ENCODE measurements around the gene MESP2. TPM values are rescaled to one million over a fixed set of nuclear protein-coding genes. Genes with fewer than 3 reads are reported as not detected.

MESP2 gene
- total RNA-seq, 1 donor from 2014 or later, result 0.51 TPM

DNA sequence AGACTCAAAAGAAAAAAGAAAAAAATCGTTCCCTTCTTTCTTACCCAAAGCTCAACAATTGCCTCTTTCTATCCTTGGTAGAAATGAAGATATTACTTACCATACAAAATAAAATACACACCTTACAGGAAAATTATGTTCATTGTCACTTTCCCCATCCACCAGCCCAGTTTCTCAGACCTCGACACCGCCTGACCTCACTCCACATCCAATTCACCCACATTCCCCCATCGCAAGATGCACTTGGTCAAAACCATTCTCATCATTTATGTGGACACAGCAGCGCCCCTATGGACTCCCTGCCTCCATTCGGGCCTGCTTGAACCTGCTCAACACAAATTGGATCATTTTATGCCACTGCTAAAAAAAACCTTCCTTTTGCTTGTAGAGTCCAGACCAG is 31.6 kb downstream of the MESP2 start:
- intact Hi-C loops (cut with DNase I), result no loop called here
- ATAC-seq (no peak), DNase-seq (ENCODE audit: missing footprints) (no peak)

DNA sequence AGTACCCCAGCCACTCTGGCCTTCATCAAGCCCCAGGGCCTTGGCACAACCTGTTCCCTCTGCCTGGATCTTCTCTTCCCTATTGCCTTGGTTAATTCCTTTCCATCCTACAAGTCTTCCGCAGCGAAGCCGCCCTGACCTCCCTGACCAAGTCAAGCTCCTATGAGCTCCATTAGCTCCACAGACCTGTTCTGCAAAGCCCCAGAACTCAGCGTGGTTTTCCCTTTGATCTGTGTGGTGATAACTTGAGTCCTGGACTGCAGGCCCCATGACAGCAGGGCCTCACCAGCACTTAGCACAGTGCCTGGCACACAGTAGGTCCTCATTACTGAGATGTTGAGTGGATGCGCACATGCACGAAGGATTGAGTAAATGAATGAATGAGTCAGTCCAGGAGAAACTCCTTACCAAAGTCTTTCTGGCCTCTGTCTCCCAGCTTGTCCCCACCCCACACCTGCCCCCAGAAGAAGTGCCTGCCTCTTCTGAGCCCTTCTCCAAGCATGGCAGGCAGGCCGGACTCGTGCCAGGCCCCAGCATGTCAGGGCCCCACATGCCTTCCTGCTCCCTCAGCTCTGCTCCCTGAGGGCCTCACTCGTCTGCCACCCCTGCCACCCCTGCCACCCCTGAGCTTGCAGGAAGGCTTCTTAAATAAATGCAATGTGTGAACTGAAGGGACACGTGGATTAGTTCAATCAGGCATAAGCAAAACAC is 32.2 kb downstream of the MESP2 start:
- ATAC-seq (no peak), DNase-seq (ENCODE audit: missing footprints) (no peak)
- intact Hi-C loops (cut with DNase I), result no loop called here

DNA sequence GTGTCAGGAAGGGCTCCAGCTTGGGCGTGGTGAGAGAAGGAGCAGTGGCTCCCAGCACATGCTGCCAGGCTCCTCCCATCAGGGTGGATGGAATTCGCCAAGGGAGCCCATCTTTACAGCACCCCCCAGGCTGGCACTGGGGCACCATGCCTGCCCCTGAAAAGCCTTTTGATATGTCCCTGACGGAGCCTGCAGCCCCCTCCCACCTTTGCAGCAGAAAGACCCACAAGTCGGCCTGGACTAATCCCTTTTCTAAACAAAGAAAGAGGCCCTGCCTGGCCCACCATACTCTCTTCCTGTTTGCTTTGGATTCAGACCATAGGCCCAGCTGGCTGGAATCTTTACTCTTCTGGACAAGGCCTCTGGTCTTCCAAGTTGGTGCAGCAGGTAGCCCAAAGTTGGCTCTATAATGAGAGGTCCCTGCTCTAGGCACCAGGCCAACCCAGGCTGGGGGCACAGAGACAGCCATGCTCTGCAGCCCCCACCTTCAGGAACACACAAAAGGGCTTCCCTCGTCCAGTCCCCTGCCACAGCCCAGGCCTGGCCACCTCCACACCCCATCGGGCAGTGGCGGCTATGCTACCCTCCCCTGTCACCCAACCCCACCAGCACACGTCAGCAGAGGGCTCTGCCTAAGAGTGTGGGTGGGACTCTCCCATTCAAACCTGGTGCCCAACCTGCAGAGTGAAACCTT is 33.1 kb downstream of the MESP2 start:
- DNase-seq (ENCODE audit: missing footprints) (no peak), ATAC-seq (no peak)
- intact Hi-C loops (cut with DNase I), result no loop called here

GRCh38 chr15:89809787-89810148 is 33.6 kb downstream of the MESP2 start:
- ATAC-seq (no peak), DNase-seq (ENCODE audit: missing footprints) (no peak)
- intact Hi-C loops (cut with DNase I), result no loop called here

GRCh38 chr15:89810837-89811236 is 34.7 kb downstream of the MESP2 start:
- intact Hi-C loops (cut with DNase I), result no loop called here
- no peak for DNase-seq (ENCODE audit: missing footprints)
- ATAC-seq, result no peak

DNA sequence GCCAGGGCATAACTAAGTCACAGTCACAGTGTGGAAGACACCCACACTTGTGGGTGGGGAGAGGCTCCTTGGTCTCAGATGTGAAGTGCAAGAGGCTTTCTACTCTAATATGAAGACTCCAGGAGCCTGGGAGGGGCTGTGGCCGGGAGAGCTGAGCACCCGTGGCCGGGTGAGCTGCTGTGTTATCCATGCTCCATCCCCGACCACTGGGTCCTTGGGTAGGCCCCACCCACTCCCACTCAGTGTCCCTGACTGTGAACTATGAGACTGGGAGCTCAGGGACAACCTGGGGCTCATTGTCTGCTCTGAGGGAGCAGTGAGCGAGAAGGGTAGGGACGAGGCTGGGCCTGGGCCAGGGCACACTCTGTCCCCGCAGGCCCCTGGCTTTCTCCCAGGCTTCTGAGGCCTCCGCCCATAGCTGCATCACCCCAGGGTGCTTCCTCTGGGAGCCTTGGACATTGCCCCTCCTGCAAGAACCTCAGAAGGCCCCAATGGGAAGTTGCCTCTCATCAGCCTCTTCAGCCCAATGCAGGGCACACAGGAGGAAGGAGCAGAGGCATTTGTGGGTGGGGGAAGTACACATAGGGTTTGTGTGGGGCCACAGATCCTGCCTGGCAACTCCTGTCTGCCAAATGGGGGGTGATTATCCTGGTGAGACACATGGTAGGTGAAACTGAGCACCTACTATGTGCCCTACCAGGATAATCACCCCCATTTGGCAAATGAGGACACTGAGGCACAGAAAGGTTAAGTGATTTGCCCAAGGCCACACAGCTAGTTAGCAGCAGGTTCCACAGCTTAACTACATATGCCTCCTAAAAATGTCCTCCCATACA is 36.1 kb downstream of the MESP2 start:
- DNase-seq (ENCODE audit: missing footprints) (peak; percentile 89), ATAC-seq (peak; percentile 88)
- intact Hi-C loops (cut with DNase I), result no loop called here

- ATAC-seq, result no peak
- intact Hi-C loops (cut with DNase I), result no loop called here
- DNase-seq (ENCODE audit: missing footprints), result no peak
These were observed 36.8 kb downstream of the MESP2 start for GRCh38 chr15:89812847-89813320.

DNA sequence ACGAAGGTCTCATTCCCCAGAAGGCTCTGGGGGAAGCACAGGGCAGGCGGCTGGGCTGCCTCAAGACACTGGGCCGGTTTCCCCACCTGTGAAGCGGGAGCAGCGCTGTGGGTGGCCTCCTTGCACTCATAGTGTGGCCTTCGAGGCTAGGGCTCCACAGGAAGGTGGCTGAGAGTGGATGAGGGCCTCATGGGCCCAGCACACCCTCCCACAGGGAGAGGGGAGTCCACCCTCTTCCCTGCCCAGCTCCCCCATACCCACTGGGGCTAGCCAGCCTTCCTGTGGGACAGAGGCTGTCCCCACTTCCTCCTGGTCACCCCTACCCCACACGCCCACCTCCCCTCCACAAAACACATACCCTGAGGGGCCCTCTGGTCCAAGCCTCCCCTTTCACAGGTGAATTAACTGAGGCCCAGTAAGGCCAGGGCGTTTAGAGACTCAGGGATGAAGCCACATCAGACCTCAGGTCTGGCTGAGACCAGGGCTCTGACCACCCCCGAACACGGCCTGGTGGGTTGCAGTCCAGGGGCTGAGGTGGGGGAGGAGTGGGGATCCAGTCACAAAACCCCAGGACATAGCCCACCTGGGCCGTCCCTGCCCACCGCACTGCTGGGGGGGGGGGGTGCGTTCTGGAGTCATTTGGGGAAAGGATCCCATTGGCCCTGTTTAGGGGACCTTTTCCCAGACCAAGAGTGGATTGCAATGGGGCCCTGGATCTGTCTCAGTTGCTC is 37.4 kb downstream of the MESP2 start:
- no peak for DNase-seq (ENCODE audit: missing footprints)
- ATAC-seq, result no peak
- intact Hi-C loops (cut with DNase I), result no loop called here

DNA sequence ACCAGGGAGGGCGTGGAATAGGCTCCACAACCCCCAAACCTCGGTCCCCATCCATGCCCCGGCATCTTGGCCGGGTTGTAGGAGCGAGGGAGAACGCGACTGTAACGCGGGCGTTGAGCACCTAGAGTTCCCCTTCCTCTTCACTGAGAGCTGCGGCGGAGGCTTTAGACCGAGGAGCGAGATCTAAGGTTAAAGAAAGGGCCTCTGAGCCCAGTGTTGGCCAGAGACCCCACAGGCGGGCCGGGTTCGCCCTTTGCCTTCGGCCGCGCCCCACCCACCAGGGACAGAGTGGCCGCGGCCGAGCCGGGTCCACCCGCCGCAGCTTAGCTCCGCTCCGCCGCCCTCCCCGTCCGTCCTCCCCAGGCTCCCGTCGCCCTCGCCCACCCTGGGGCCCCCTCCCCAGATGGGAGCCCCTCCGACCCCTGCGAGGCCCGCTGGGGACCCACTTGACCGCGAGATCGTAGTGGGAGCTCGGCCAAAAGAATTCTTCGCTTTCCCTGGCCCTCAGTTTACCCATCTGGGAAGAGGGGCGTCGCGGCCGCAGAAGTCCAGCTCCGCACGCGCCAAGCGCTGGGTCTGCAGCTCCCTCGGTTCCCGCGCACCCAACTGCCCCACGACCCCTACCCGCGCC is 38.1 kb downstream of the MESP2 start:
- intact Hi-C loops (cut with DNase I), result no loop called here
- ATAC-seq, result peak; percentile 40
- no peak for DNase-seq (ENCODE audit: missing footprints)

DNA sequence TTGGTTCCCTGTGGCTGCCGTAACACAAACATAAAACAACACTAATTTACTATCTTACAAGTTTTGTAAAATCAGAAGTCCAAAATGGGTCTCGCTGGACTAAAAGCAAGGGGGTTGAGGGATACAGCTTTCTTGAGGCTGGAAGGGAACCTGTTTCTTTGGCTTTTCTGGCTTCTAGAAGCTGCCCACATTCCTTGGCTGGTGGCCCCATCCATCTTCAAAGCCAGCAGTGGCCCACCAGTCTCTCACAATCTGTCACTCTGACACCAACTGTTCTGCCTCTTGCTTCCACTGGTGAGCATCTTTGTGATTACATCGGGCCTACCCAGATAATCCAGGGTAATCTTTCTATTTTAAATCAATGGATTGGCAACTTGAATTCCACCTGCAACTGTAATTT is 39.6 kb downstream of the MESP2 start:
- DNase-seq (ENCODE audit: missing footprints), result no peak
- ATAC-seq, result no peak
- intact Hi-C loops (cut with DNase I), result no loop called here

DNA sequence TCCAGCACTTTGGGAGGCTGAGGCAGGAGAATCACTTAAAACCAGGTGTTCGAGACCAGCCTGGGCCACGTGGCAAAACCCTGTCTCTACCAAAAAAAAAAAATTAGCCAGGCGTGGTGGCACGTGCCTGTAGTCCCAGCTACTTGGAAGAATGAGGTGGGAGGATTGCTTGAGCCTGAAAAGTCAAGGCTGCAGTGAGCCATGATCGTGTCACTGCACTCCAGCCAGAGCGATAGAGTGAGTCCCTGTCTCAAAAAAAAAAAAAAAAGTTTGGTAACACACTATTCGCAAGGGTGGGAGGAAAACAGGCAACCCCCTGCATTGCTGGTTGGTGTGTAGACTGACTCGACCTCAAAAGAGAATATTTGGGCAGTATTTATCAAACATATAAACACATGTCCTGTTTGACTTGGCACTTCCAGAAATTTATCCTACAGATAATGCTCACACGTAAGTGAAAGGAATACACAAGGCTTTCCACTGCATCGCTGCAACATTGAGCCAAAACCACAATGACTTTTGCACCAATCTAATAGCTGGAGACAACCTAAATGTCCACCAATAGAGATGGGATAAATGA is 41.7 kb downstream of the MESP2 start:
- intact Hi-C loops (cut with DNase I), result no loop called here
- ATAC-seq (no peak), DNase-seq (ENCODE audit: missing footprints) (no peak)

DNA sequence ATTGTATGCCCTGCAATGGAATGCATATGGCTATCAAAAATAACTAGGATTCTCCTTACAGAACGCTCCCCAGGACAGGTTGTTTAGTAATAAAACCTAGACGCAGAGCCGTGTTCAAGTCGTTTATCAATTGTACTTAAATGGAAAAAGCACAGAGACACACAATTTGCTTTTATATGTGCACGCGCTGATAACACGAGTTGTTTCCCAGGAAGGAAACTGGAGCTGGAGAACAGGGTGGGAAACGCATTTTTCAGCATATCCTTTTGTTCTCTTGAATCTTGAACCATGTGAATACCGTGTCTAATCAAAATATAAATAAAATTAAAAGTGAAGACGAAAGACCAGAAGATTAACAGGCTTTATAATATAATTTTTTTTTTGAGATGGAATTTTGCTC is 42.2 kb downstream of the MESP2 start:
- intact Hi-C loops (cut with DNase I), result no loop called here
- no peak for DNase-seq (ENCODE audit: missing footprints)
- ATAC-seq, result no peak

GRCh38 chr15:89820666-89821611 is 44.8 kb downstream of the MESP2 start:
- DNase-seq (ENCODE audit: missing footprints), result no peak
- ATAC-seq, result peak; percentile 40
- intact Hi-C loops (cut with DNase I), result no loop called here

- intact Hi-C loops (cut with DNase I), result no loop called here
- ATAC-seq (no peak), DNase-seq (ENCODE audit: missing footprints) (no peak)
These were observed 45.9 kb downstream of the MESP2 start for GRCh38 chr15:89822026-89822425.

DNA sequence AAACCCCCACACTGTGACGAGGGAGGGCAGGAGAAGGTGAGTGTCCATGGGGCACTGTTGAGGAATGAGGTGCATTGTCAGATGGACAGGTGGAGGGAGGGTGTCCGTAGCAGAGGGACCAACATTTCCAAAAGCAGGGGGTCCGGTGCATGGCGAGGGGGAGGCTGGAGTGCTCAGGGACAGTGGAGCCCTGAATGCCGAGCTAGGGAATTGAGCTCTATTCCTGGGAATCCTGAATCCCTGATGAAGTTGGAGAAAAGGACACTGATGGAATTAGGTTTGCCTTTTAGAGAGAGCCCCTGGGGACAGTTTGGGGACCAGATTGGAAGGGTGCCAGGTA is 46.4 kb downstream of the MESP2 start:
- intact Hi-C loops (cut with DNase I), result no loop called here
- DNase-seq (ENCODE audit: missing footprints), result no peak
- no peak for ATAC-seq

DNA sequence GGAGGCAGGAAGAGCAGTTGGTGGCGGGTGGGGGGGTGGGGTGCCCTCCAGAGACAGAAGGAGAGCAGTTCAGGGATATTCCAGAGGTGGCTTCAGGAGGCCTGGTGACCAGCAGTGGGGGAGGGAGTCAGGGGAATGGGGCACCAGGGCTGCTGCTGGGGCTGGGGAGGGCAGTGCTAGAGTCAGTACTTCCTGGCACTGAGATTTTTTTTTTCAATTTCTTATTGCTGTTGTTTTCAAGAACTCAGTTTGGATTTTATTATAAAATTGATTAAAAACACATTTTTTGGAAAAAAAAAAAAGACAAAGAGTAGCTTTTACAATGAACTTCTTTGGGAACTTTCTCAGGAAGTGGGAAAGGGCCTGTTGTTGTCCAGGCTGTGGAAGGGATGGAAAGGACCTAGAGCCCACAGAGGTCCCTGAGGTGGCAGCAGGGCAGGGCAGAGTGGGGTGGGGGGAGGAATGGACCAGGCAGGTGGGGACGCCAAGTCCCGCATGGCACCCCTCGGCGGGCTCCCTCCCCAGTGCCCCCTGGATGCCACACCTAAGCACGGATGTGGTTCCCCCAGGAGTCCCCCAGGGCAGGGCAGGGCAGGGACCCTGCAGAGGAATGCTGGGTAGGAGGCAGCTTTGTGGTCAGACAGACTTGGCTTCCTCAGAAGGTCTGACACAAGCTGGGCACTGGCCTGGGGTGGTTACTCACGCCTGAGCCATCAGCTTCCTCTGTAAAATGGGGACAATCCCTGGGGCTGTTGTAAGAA is 47.0 kb downstream of the MESP2 start:
- ATAC-seq, result no peak
- intact Hi-C loops (cut with DNase I), result no loop called here
- no peak for DNase-seq (ENCODE audit: missing footprints)
